HG02840 (cell line): Measurements from ENCODE around the gene E4F1.

ENCODE experiments used
- ATAC-seq: cut with Tn5 transposase; IDR thresholded peaks from one replicate; pipeline ENCODE4 v1.9.1; 2021; ENCODE audit warnings: mild to moderate bottlenecking, moderate library complexity, moderate number of reproducible peaks; ENCODE audit not compliant: unreplicated experiment, low FRiP score

The E4F1 gene

GRCh38 chr16:2284797-2285576, 61.6 kb downstream of the E4F1 start:
- no peak for ATAC-seq
